H1 (cell line): ENCODE data around the gene MPPED1.

ENCODE experiments used
- EZH2 ChIP-seq: fragments of 200-600 bp; sonication (generic); IDR thresholded peaks from 2 replicates; pipeline ENCODE4 v1.7.1; 2012; ENCODE audit warnings: low read depth, mild to moderate bottlenecking, moderate library complexity, low read length, inconsistent platforms; ENCODE audit not compliant: severe bottlenecking
- TF ChIP-seq, protein P1 (sequence below), 3 experiments: IDR thresholded peaks; 1 replicate in 2 of 3; 2 replicates in 1 of 3; pipeline versions ENCODE4 v1.5.1 to v1.6.1; 2011; ENCODE audit warnings: low read length in 3 of 3, mild to moderate bottlenecking in 3 of 3, inconsistent platforms in 2 of 3, low read depth in 1 of 3, moderate library complexity in 1 of 3; ENCODE audit not compliant: insufficient read depth in 1 of 3; ENCODE audit errors: control extremely low read depth in 1 of 3

DNA sequence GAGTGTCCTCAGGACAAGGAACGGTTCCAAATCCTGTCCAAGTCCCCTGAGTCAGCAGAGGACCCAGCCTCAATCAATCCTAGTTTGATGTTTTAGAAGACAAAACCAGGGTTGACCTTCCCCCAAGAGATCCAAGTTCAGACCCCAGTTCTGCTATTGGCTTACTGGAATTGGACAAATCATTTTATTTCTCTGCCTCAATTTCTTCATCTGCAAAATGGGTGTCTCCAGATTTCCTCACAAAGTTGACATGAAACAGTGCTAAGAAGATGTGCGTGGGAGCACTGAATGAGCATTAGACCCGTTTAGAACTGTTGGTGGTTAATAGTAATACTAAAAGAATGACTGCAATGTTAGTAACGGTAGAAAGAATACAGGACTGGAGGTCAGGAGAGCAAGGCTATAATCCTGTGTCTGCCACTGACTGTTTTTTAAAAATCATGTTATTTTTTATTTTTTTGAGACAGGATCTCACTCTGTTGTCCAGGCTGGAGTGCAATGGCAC is 35.8 kb upstream of the MPPED1 start:
- TF ChIP-seq, protein P1, sequence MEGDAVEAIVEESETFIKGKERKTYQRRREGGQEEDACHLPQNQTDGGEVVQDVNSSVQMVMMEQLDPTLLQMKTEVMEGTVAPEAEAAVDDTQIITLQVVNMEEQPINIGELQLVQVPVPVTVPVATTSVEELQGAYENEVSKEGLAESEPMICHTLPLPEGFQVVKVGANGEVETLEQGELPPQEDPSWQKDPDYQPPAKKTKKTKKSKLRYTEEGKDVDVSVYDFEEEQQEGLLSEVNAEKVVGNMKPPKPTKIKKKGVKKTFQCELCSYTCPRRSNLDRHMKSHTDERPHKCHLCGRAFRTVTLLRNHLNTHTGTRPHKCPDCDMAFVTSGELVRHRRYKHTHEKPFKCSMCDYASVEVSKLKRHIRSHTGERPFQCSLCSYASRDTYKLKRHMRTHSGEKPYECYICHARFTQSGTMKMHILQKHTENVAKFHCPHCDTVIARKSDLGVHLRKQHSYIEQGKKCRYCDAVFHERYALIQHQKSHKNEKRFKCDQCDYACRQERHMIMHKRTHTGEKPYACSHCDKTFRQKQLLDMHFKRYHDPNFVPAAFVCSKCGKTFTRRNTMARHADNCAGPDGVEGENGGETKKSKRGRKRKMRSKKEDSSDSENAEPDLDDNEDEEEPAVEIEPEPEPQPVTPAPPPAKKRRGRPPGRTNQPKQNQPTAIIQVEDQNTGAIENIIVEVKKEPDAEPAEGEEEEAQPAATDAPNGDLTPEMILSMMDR (IDR thresholded peaks at IDR 0.05; ENCODE audit: control extremely low read depth in 1 of 3, insufficient read depth in 1 of 3, low read depth in 1 of 3, low read length in 3 of 3), result no peak
- TF ChIP-seq EZH2, result no peak
